Erythroblast (primary cell): ENCODE measurements around the gene PPP2R5C.
"Not testable (repeated sequence)": the region's sequence is repeated elsewhere in the genome, so short reads cannot be mapped to it uniquely, and the experiment has no call there.

Source experiments
- GATA1 ChIP-seq: IDR thresholded peaks from 2 replicates; pipeline ENCODE4 v1.6.1; 2011; ENCODE audit warnings: low read depth, mild to moderate bottlenecking, control low read depth, low read length, moderate library complexity
- POLR2A ChIP-seq: IDR thresholded peaks from 2 replicates; pipeline ENCODE4 v1.6.1; 2011; ENCODE audit warnings: mild to moderate bottlenecking, low read length

DNA sequence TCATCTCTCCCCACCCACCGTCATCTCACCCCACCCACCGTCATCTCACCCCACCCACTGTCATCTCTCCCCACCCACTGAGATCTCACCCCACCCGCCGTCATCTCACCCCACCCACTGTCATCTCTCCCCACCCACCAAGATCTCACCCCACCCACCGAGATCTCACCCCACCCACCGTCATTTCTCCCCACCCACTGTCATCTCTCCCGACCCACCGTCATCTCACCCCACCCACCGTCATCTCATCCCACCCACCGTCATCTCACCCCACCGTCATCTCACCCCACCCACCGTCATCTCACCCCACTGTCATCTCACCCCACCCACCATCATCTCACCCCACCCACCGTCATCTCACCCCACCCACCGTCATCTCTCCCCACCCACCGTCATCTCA is 49.2 kb upstream of the PPP2R5C start:
- TF ChIP-seq POLR2A, GATA1: not testable (repeated sequence)
